ENCODE data around the gene PRDM15. TPM values are rescaled to one million over a fixed set of nuclear protein-coding genes. Genes with fewer than 3 reads are reported as not detected.

PRDM15 gene
- total RNA-seq, 1 experiment from 2014 or later: 16.7 TPM

GRCh38 chr21:41753006-41753898, 125.9 kb downstream of the PRDM15 start:
- peak; percentile 52 for DNase-seq (ENCODE audit: low spot score)
- no peak for TF ChIP-seq EZH2 (IDR thresholded peaks at IDR 0.05; ENCODE audit: borderline replicate concordance, low read depth, low read length, poor library complexity, severe bottlenecking)
- TF ChIP-seq, protein P1, sequence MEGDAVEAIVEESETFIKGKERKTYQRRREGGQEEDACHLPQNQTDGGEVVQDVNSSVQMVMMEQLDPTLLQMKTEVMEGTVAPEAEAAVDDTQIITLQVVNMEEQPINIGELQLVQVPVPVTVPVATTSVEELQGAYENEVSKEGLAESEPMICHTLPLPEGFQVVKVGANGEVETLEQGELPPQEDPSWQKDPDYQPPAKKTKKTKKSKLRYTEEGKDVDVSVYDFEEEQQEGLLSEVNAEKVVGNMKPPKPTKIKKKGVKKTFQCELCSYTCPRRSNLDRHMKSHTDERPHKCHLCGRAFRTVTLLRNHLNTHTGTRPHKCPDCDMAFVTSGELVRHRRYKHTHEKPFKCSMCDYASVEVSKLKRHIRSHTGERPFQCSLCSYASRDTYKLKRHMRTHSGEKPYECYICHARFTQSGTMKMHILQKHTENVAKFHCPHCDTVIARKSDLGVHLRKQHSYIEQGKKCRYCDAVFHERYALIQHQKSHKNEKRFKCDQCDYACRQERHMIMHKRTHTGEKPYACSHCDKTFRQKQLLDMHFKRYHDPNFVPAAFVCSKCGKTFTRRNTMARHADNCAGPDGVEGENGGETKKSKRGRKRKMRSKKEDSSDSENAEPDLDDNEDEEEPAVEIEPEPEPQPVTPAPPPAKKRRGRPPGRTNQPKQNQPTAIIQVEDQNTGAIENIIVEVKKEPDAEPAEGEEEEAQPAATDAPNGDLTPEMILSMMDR (conservative IDR thresholded peaks at IDR 0.05; ENCODE audit: low read depth, low read length): no peak
- peaks cover 45% of the 10 kb centered on the region for H3K36me3 ChIP-seq (ENCODE audit: insufficient read depth, low read length, poor library complexity, severe bottlenecking)
- H3K9me3 ChIP-seq (ENCODE audit: low read depth, low read length, poor library complexity, severe bottlenecking): no peaks in the 10 kb centered on the region
- H3K27ac ChIP-seq (ENCODE audit: low read depth, low read length, poor library complexity, severe bottlenecking): peak overlapping the region; percentile 68
- POLR2A ChIA-PET (ENCODE audit: low non-redundant PET): no interaction called here
- no peaks in the 10 kb centered on the region for H3K27me3 ChIP-seq (replicated peaks; ENCODE audit: insufficient read depth, low read depth, low read length, poor library complexity)
- peaks cover 53% of the 10 kb centered on the region for H3K4me1 ChIP-seq (ENCODE audit: insufficient read depth, low read length, poor library complexity, severe bottlenecking)
- CTCF ChIA-PET: interaction anchor here (0.6 kb wide), 1 partner anchor 15 kb away, joined by 3 read pairs; no protein-coding TSS in a partner anchor
- intact Hi-C loops (cut with micrococcal nuclease; ENCODE audit: unreplicated experiment): no loop called here
- no peak overlapping the region for H3K4me3 ChIP-seq (ENCODE audit: low read depth, low read length, poor library complexity, severe bottlenecking)
- BruUV-seq (replicated peaks): no TSS peak

GRCh38 chr21:41752231-41752681, 126.9 kb downstream of the PRDM15 start:
- peak; percentile 95 for DNase-seq (ENCODE audit: low spot score)
- CTCF ChIA-PET: no interaction called here
- no TSS peak for BruUV-seq (replicated peaks)
- intact Hi-C loops (cut with micrococcal nuclease; ENCODE audit: unreplicated experiment): no loop called here
- H3K4me1 ChIP-seq (ENCODE audit: insufficient read depth, low read length, poor library complexity, severe bottlenecking): peaks cover 53% of the 10 kb centered on the region
- no peaks in the 10 kb centered on the region for H3K27me3 ChIP-seq (replicated peaks; ENCODE audit: insufficient read depth, low read depth, low read length, poor library complexity)
- no peaks in the 10 kb centered on the region for H3K9me3 ChIP-seq (ENCODE audit: low read depth, low read length, poor library complexity, severe bottlenecking)
- TF ChIP-seq, protein P1 (conservative IDR thresholded peaks at IDR 0.05; ENCODE audit: low read depth, low read length): no peak
- no peak for TF ChIP-seq EZH2 (IDR thresholded peaks at IDR 0.05; ENCODE audit: borderline replicate concordance, low read depth, low read length, poor library complexity, severe bottlenecking)
- peaks cover 53% of the 10 kb centered on the region for H3K36me3 ChIP-seq (ENCODE audit: insufficient read depth, low read length, poor library complexity, severe bottlenecking)
- H3K27ac ChIP-seq (ENCODE audit: low read depth, low read length, poor library complexity, severe bottlenecking): peak overlapping the region; percentile 69
- POLR2A ChIA-PET (ENCODE audit: low non-redundant PET): no interaction called here
- no peak overlapping the region for H3K4me3 ChIP-seq (ENCODE audit: low read depth, low read length, poor library complexity, severe bottlenecking)

DNA sequence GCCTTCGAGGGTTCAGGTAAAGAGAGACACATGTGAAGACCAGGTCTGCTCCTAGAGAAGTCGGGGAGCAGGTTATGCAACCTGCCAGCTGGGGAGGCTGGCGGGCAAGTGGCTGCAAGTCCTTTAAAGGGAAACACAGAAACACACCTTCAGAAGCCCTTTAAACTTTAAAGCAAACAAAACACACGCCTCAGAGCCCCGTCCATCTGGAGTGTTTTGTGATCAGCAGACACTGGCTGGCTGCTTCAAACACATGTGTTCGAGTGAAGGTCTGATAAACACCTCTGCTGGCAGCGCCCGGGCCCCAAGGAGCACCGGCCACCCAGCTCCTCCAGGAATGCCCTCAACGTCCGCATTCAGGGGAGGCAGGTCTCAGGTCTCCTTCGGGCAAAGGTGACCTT, 127.5 kb downstream of the PRDM15 start:
- Histone ChIP-seq H3K36me3 (ENCODE audit: insufficient read depth, low read length, poor library complexity, severe bottlenecking) (peaks cover 59% of the 10 kb centered on the region), H3K27ac (ENCODE audit: low read depth, low read length, poor library complexity, severe bottlenecking) (peak overlapping the region; percentile 69), H3K9me3 (ENCODE audit: low read depth, low read length, poor library complexity, severe bottlenecking) (no peaks in the 10 kb centered on the region), H3K27me3 (replicated peaks; ENCODE audit: insufficient read depth, low read depth, low read length, poor library complexity) (no peaks in the 10 kb centered on the region), H3K4me3 (ENCODE audit: low read depth, low read length, poor library complexity, severe bottlenecking) (peak overlapping the region; percentile 2), H3K4me1 (ENCODE audit: insufficient read depth, low read length, poor library complexity, severe bottlenecking) (peaks cover 53% of the 10 kb centered on the region)
- intact Hi-C loops (cut with micrococcal nuclease; ENCODE audit: unreplicated experiment): no loop called here
- DNase-seq (ENCODE audit: low spot score): no peak
- TF ChIP-seq, protein P1 (conservative IDR thresholded peaks at IDR 0.05; ENCODE audit: low read depth, low read length): no peak
- no peak for TF ChIP-seq EZH2 (IDR thresholded peaks at IDR 0.05; ENCODE audit: borderline replicate concordance, low read depth, low read length, poor library complexity, severe bottlenecking)
- CTCF ChIA-PET: no interaction called here
- BruUV-seq (replicated peaks): no TSS peak
- POLR2A ChIA-PET (ENCODE audit: low non-redundant PET): no interaction called here

Measured in A673 (cell line).